ENCODE measurements around the gene TRIM58. TPM values are rescaled to one million over a fixed set of nuclear protein-coding genes. Genes with fewer than 3 reads are reported as not detected.

TRIM58 gene
- 2.4 and 3.0 TPM in 2 replicates for total RNA-seq

- no peak for DNase-seq (ENCODE audit: extremely low read depth, low read depth, low spot score)
These were observed at the start of gene TRIM58 for GRCh38 chr1:247857069-247857984. Gene TRIM58 (plus strand): TSS chr1:247857187. CDS start chr1:247857247, 60 bp downstream.

GRCh38 chr1:247812637-247813036 is 44.4 kb upstream of the TRIM58 start:
- no peak for DNase-seq (ENCODE audit: extremely low read depth, low read depth, low spot score)

GRCh38 chr1:247822060-247822459 is 34.9 kb upstream of the TRIM58 start:
- DNase-seq (ENCODE audit: extremely low read depth, low read depth, low spot score): no peak

- no peak for DNase-seq (ENCODE audit: extremely low read depth, low read depth, low spot score)
These were observed 33.0 kb upstream of the TRIM58 start, which contains the start of gene OR14A16 for GRCh38 chr1:247824023-247824422. Gene OR14A16 (minus strand): TSS chr1:247824119. CDS start chr1:247815729, 8,390 bp downstream.

GRCh38 chr1:247825362-247825761 is 31.6 kb upstream of the TRIM58 start:
- DNase-seq (ENCODE audit: extremely low read depth, low read depth, low spot score): no peak

GRCh38 chr1:247829656-247830055 is 27.3 kb upstream of the TRIM58 start:
- no peak for DNase-seq (ENCODE audit: extremely low read depth, low read depth, low spot score)

GRCh38 chr1:247833601-247834000 is 23.4 kb upstream of the TRIM58 start:
- DNase-seq (ENCODE audit: extremely low read depth, low read depth, low spot score): no peak

GRCh38 chr1:247840818-247841217 is 16.2 kb upstream of the TRIM58 start:
- DNase-seq (ENCODE audit: extremely low read depth, low read depth, low spot score): no peak

- no peak for DNase-seq (ENCODE audit: extremely low read depth, low read depth, low spot score)
These were observed 15.2 kb upstream of the TRIM58 start, which contains the start of gene OR11L1 for GRCh38 chr1:247841796-247842195. Gene OR11L1 (minus strand): TSS chr1:247841896. CDS start chr1:247841896, 0 bp downstream.

- no peak for DNase-seq (ENCODE audit: extremely low read depth, low read depth, low spot score)
These were observed 13.6 kb upstream of the TRIM58 start for GRCh38 chr1:247843411-247843810.

GRCh38 chr1:247845011-247845692 is 11.8 kb upstream of the TRIM58 start:
- DNase-seq (ENCODE audit: extremely low read depth, low read depth, low spot score): no peak

GRCh38 chr1:247845693-247846017 is 11.3 kb upstream of the TRIM58 start:
- DNase-seq (ENCODE audit: extremely low read depth, low read depth, low spot score): no peak

- DNase-seq (ENCODE audit: extremely low read depth, low read depth, low spot score): no peak
These were observed 8.6 kb upstream of the TRIM58 start for GRCh38 chr1:247848346-247848745.

GRCh38 chr1:247849616-247850015 is 7.4 kb upstream of the TRIM58 start:
- no peak for DNase-seq (ENCODE audit: extremely low read depth, low read depth, low spot score)

- no peak for DNase-seq (ENCODE audit: extremely low read depth, low read depth, low spot score)
These were observed 2.0 kb upstream of the TRIM58 start for GRCh38 chr1:247854899-247855545.

GRCh38 chr1:247855911-247856310 is 1.1 kb upstream of the TRIM58 start:
- DNase-seq (ENCODE audit: extremely low read depth, low read depth, low spot score): no peak

GRCh38 chr1:247857985-247858619 is 1.1 kb downstream of the TRIM58 start:
- DNase-seq (ENCODE audit: extremely low read depth, low read depth, low spot score): no peak

- DNase-seq (ENCODE audit: extremely low read depth, low read depth, low spot score): no peak
These were observed 5.8 kb downstream of the TRIM58 start for GRCh38 chr1:247862756-247863155.

GRCh38 chr1:247864644-247865043 is 7.7 kb downstream of the TRIM58 start:
- DNase-seq (ENCODE audit: extremely low read depth, low read depth, low spot score): no peak

GRCh38 chr1:247865416-247865815 is 8.4 kb downstream of the TRIM58 start:
- no peak for DNase-seq (ENCODE audit: extremely low read depth, low read depth, low spot score)

GRCh38 chr1:247883346-247883745 is 26.4 kb downstream of the TRIM58 start:
- no peak for DNase-seq (ENCODE audit: extremely low read depth, low read depth, low spot score)

All from glomerular endothelial cell (primary cell).